Neural cell (in vitro differentiated cells): ENCODE results near the gene OGDH. TPM values are rescaled to one million over a fixed set of nuclear protein-coding genes. Genes with fewer than 3 reads are reported as not detected.

Experiments
- H2AFZ ChIP-seq: fragments of 200-600, 300-800 bp; sonication (generic), shearing (Covaris generic); 2 replicates; pipeline ENCODE4 v1.6.0; 2014; ENCODE audit warnings: low read depth, mild to moderate bottlenecking, antibody characterized with exemption, low read length, moderate library complexity
- H3F3A ChIP-seq: fragments of 200-600 bp; shearing (Covaris generic); 2 replicates; pipeline ENCODE4 v1.6.1; 2016; ENCODE audit warnings: mild to moderate bottlenecking, moderate library complexity, mixed read lengths, antibody characterized with exemption, low read length; ENCODE audit not compliant: insufficient read depth, poor library complexity, severe bottlenecking
- H3K27ac ChIP-seq: fragments of 200-600, 300-800 bp; sonication (generic), shearing (Covaris generic); 2 replicates; pipeline ENCODE4 v1.5.1; 2014; ENCODE audit warnings: mild to moderate bottlenecking, low read length, moderate library complexity
- H3K27me3 ChIP-seq: fragments of 300-800, 200-600 bp; sonication (generic), shearing (Covaris generic); 2 replicates; pipeline ENCODE4 v1.6.0; 2014; ENCODE audit warnings: mild to moderate bottlenecking, low read depth, low read length, moderate library complexity; ENCODE audit not compliant: insufficient read depth
- H3K36me3 ChIP-seq: fragments of 300-800, 200-600 bp; sonication (generic), shearing (Covaris generic); 2 replicates; pipeline ENCODE4 v1.5.1; 2014; ENCODE audit warnings: mild to moderate bottlenecking, antibody characterized with exemption, low read length, moderate library complexity; ENCODE audit not compliant: insufficient read depth
- H3K4me2 ChIP-seq: fragments of 300-800, 200-600 bp; sonication (generic), shearing (Covaris generic); 2 replicates; pipeline ENCODE4 v1.6.0; 2014; ENCODE audit warnings: mild to moderate bottlenecking, low read length
- H3K4me3 ChIP-seq: fragments of 300-800, 200-600 bp; sonication (generic), shearing (Covaris generic); 2 replicates; pipeline ENCODE4 v1.5.1; 2014; ENCODE audit warnings: mild to moderate bottlenecking, low read length, moderate library complexity
- H3K79me2 ChIP-seq: fragments of 200-600 bp; shearing (Covaris generic); replicated peaks from 2 replicates; pipeline ENCODE4 v1.6.0; 2014; ENCODE audit warnings: mild to moderate bottlenecking, low read length, moderate library complexity; ENCODE audit not compliant: insufficient read depth
- H3K9ac ChIP-seq: fragments of 300-800, 200-600 bp; sonication (generic), shearing (Covaris generic); 2 replicates; pipeline ENCODE4 v1.6.1; 2016; ENCODE audit warnings: mild to moderate bottlenecking, low read length, mixed read lengths
- H3K9me2 ChIP-seq: fragments of 200-600 bp; shearing (Covaris generic); 2 replicates; pipeline ENCODE4 v1.6.1; 2016; ENCODE audit warnings: mild to moderate bottlenecking, low read length, mixed read lengths; ENCODE audit not compliant: insufficient read depth
- H3K9me3 ChIP-seq: fragments of 200-600, 300-800 bp; sonication (generic), shearing (Covaris generic); 2 replicates; pipeline ENCODE4 v1.6.1; 2016; ENCODE audit warnings: mild to moderate bottlenecking, mixed run types, low read length, moderate library complexity, mixed read lengths
- H4K20me1 ChIP-seq: fragments of 200-600 bp; shearing (Covaris generic); 2 replicates; pipeline ENCODE4 v1.6.1; 2016; ENCODE audit warnings: mild to moderate bottlenecking, mixed run types; ENCODE audit not compliant: insufficient read depth
- CTCF ChIP-seq: fragments of 450-650 bp; IDR thresholded peaks from 2 replicates; pipeline ENCODE4 v1.5.1; 2014; ENCODE audit warnings: antibody characterized with exemption, mild to moderate bottlenecking, moderate library complexity; ENCODE audit not compliant: poor library complexity, severe bottlenecking
- EP300 ChIP-seq: fragments of 450-650 bp; conservative IDR thresholded peaks from 2 replicates; pipeline ENCODE4 v1.6.1; 2014; ENCODE audit warnings: antibody characterized with exemption, mild to moderate bottlenecking, moderate library complexity; ENCODE audit not compliant: poor library complexity, severe bottlenecking
- EZH2 ChIP-seq: fragments of 200-600, 300-800 bp; shearing (Covaris generic), sonication (generic); IDR thresholded peaks from 2 replicates; pipeline ENCODE4 v1.6.1; 2014; ENCODE audit warnings: antibody characterized with exemption, low read length, borderline replicate concordance, mild to moderate bottlenecking; ENCODE audit not compliant: insufficient read depth, poor library complexity, severe bottlenecking
- MXI1 ChIP-seq: fragments of 450-650 bp; conservative IDR thresholded peaks from 2 replicates; pipeline ENCODE4 v1.6.1; 2014; ENCODE audit warnings: antibody characterized with exemption, mild to moderate bottlenecking; ENCODE audit not compliant: poor library complexity, severe bottlenecking
- POLR2AphosphoS5 ChIP-seq: IDR thresholded peaks from 2 replicates; pipeline ENCODE4 v1.6.1; 2012
- RAD21 ChIP-seq: fragments of 450-650 bp; conservative IDR thresholded peaks from 2 replicates; pipeline ENCODE4 v1.6.1; 2014; ENCODE audit warnings: antibody characterized with exemption, mild to moderate bottlenecking, moderate library complexity
- REST ChIP-seq: IDR thresholded peaks from 2 replicates; pipeline ENCODE4 v1.6.1; 2012; ENCODE audit warnings: borderline replicate concordance
- SMC3 ChIP-seq: fragments of 450-650 bp; conservative IDR thresholded peaks from 2 replicates; pipeline ENCODE4 v1.6.1; 2014; ENCODE audit warnings: antibody characterized with exemption, mild to moderate bottlenecking, moderate library complexity; ENCODE audit not compliant: poor library complexity
- TAF1 ChIP-seq: IDR thresholded peaks from 2 replicates; pipeline ENCODE4 v1.6.1; 2012; ENCODE audit warnings: low read depth
- polyA plus RNA-seq: library from polyadenylated mRNA; depleted of rRNA; stranded (reverse); fragments of >200 nt; gene quantifications from 2 replicates; pipeline ENCODE4 v1.2.3, GENCODE V29; 2014

Gene OGDH
- polyA plus RNA-seq, 1 donor from 2014 or later: 16.9 TPM

GRCh38 chr7:44647981-44648714 lies 41.7 kb downstream of the OGDH start:
- Histone ChIP-seq H3K9me3 (no peaks in the 10 kb centered on the region), H3K27ac (no peak overlapping the region)

GRCh38 chr7:44650242-44650641 lies 43.8 kb downstream of the OGDH start:
- no peaks in the 10 kb centered on the region for H3K79me2 ChIP-seq
- H3F3A ChIP-seq: no peaks in the 10 kb centered on the region
- TF ChIP-seq POLR2AphosphoS5 (no peak), MXI1 (no peak), RAD21 (no peak), TAF1 (no peak), EZH2 (no peak), REST (no peak), SMC3 (no peak)
- H3K9me2 ChIP-seq: no peaks in the 10 kb centered on the region
- no peaks in the 10 kb centered on the region for H3K36me3 ChIP-seq
- H2AFZ ChIP-seq: no peak overlapping the region
- no peaks in the 10 kb centered on the region for H3K27me3 ChIP-seq
- H4K20me1 ChIP-seq: no peaks in the 10 kb centered on the region
- H3K9me3 ChIP-seq: no peaks in the 10 kb centered on the region
- no peak overlapping the region for H3K9ac ChIP-seq
- no peak overlapping the region for H3K27ac ChIP-seq
- H3K4me2 ChIP-seq: no peak overlapping the region
- no peak overlapping the region for H3K4me3 ChIP-seq

More at GRCh38 chr7:44647981-44648714, 41.7 kb downstream of the OGDH start:
- Histone ChIP-seq H3K9ac (no peak overlapping the region), H2AFZ (no peak overlapping the region), H3K79me2 (no peaks in the 10 kb centered on the region), H3K36me3 (no peaks in the 10 kb centered on the region), H3K4me2 (no peak overlapping the region), H3F3A (no peaks in the 10 kb centered on the region), H4K20me1 (no peaks in the 10 kb centered on the region), H3K9me2 (no peaks in the 10 kb centered on the region), H3K27me3 (no peaks in the 10 kb centered on the region), H3K4me3 (no peak overlapping the region)
- TF ChIP-seq POLR2AphosphoS5: no peak
- no peak for TF ChIP-seq RAD21
- TF ChIP-seq REST: no peak
- TF ChIP-seq SMC3: no peak
- no peak for TF ChIP-seq MXI1
- TF ChIP-seq EP300: no peak
- TF ChIP-seq EZH2: no peak
- TF ChIP-seq CTCF: no peak
- no peak for TF ChIP-seq TAF1
